Stimulated activated naive CD4-positive, alpha-beta T cell (primary cell): ENCODE measurements around the gene PTPRO.

Experiments
- DNase-seq, 6 experiments: peaks; one replicate each; lab custom pipeline; 2025; lab: John Stamatoyannopoulos, UW

Gene PTPRO

GRCh38 chr12:15646581-15646980 is 324.3 kb downstream of the PTPRO start:
- DNase-seq, result no peak
